ENCODE measurements around the gene COX6A2.

COX6A2 gene

DNA sequence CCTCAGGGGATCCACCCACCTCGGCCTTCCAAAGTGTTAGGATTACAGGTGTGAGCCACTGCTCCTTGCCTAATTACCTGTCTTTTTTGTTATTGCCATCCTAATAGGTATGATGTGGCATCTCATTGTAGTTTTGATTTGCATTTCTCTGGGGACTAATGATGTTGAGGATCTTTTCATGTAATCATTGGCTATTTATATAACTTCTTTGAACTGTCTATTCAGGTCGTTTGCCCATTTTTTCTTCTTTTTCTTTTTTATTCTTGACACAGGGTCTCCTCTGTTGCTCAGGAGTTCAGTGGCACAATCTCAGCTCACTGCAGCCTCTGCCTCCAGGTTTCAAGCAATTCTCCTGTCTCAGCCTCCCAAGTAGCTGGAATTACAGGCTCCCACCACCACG lies 42.5 kb upstream of the COX6A2 start:
- no peak for TF ChIP-seq JUND (IDR thresholded peaks at IDR 0.05; ENCODE audit: low read depth)
- no peak for DNase-seq (ENCODE audit: low read depth in 1 of 2, low spot score in 1 of 2)
- in situ Hi-C loops (cut with HindIII; ENCODE audit: low pct_unique_long_range_greater_than_20kb, low sequenced_read_pairs) = no loop called here

DNA sequence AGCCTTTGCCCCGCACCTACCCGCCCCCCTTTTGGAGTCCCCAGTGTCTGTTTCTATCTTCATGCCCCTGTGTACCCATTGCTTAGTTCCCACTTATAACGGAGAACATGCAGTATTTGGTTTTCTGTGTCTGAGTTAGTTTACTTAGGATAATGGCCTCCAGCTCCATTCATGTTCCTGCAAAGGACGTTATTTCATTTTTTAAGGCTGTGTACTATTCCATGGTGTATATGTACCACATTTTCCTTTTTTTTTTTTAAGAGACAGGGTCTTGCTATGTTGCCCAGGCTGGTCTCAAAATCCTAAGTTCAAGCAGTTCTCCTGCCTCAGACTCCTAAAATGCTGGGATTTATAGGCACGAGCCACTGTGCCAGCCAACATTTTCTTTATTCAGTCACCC lies 39.7 kb upstream of the COX6A2 start:
- TF ChIP-seq JUND (IDR thresholded peaks at IDR 0.05; ENCODE audit: low read depth) = no peak
- in situ Hi-C loops (cut with HindIII; ENCODE audit: low pct_unique_long_range_greater_than_20kb, low sequenced_read_pairs) = no loop called here
- DNase-seq (ENCODE audit: low read depth in 1 of 2, low spot score in 1 of 2) = no peak

DNA sequence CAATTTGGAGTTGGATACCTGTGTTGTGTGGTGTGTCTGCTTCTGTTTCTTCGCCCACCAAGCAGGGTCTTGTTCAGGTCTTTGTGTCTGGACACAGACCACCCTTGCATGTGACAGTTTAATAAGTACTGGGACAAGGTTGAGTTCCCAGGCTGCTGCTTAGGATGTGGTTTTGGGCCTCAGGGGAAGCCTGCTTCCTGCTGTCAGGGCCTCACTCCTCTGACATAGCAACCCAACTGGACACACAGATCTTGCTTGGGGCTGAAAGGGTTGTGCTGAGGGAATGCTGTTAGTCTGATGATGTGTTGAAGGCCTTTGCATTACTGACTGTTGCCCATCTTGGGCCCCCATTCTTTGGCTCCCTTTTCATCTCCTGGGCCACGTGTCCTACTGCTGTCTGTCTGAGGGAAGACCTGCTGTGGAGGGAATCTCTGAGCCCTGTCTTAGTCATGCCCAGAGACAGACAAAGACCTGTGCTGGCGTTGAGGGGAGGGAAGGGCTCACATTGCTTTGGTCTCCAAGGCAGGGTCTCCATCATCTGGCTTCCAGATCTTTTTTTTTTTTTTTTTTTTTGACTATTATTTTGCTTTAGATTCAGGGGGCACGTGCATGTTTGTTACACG lies 39.1 kb upstream of the COX6A2 start:
- no peak for TF ChIP-seq JUND (IDR thresholded peaks at IDR 0.05; ENCODE audit: low read depth)
- no peak for DNase-seq (ENCODE audit: low read depth in 1 of 2, low spot score in 1 of 2)
- in situ Hi-C loops (cut with HindIII; ENCODE audit: low pct_unique_long_range_greater_than_20kb, low sequenced_read_pairs) = no loop called here

DNA sequence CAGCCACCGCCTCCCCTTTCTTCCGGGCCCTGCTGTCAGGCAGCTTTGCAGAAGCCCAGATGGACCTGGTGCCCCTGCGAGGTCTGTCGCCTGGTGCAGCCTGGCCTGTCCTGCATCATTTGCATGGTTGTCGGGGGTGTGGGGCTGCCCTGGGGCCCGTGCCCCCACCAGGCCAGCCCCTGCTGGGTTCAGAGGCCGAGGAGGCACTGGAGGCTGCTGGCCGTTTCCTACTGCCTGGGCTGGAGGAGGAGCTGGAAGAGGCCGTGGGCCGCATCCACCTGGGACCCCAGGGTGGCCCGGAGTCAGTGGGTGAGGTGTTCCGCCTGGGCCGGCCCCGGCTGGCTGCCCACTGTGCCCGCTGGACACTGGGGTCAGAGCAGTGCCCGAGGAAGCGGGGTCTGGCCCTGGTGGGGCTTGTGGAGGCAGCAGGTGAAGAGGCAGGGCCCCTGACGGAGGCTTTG lies 38.3 kb upstream of the COX6A2 start:
- no peak for DNase-seq (ENCODE audit: low read depth in 1 of 2, low spot score in 1 of 2)
- no peak for TF ChIP-seq JUND (IDR thresholded peaks at IDR 0.05; ENCODE audit: low read depth)
- in situ Hi-C loops (cut with HindIII; ENCODE audit: low pct_unique_long_range_greater_than_20kb, low sequenced_read_pairs) = no loop called here

DNA sequence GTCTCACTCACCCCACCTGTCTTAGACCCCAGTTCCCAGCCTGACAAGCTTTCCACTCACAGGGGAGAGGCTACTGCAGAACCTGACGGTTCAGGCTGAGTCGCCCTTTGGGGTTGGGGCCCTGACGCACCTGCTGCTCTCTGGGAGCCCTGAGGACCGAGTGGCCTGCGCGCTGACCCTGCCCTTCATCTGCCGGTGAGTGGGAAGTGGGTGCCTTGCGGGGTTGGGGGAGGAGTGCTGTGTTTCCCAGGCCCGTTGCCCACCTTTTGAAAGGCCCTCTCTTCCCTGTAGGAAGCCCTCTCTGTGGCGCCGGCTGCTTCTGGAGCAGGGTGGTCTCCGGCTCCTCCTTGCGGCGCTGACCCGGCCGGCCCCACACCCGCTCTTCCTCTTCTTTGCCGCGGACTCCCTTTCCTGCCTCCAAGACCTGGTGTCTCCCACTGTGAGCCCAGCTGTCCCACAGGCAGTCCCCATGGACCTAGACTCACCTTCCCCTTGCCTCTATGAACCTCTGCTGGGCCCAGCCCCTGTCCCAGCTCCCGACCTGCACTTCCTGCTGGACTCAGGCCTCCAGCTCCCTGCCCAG lies 37.7 kb upstream of the COX6A2 start:
- TF ChIP-seq JUND (IDR thresholded peaks at IDR 0.05; ENCODE audit: low read depth) = no peak
- no peak for DNase-seq (ENCODE audit: low read depth in 1 of 2, low spot score in 1 of 2)
- in situ Hi-C loops (cut with HindIII; ENCODE audit: low pct_unique_long_range_greater_than_20kb, low sequenced_read_pairs) = no loop called here

DNA sequence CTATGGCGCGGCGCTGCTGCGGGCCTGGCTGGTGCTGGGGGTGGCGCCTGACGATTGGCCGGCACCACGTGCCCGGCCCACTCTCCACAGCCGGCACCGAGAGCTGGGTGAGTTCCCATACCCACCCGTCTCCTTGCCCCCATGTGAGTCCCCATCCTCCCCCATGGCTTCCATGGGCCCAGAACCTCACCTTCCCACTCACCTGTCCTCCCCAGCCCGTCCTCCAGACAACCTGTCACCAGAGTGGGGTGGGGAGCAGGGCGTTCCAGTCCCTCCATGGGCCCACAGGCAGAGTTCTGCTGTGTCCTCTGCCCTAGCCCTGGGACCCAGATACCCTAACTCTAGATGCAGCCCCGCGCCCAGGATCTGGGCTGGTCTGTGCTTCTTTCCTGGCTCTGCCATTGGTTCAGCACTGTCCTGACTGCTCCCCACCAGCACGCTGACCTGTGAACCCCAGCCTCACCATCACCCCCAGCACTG lies 36.7 kb upstream of the COX6A2 start:
- no peak for TF ChIP-seq JUND (IDR thresholded peaks at IDR 0.05; ENCODE audit: low read depth)
- in situ Hi-C loops (cut with HindIII; ENCODE audit: low pct_unique_long_range_greater_than_20kb, low sequenced_read_pairs) = no loop called here
- no peak for DNase-seq (ENCODE audit: low read depth in 1 of 2, low spot score in 1 of 2)

DNA sequence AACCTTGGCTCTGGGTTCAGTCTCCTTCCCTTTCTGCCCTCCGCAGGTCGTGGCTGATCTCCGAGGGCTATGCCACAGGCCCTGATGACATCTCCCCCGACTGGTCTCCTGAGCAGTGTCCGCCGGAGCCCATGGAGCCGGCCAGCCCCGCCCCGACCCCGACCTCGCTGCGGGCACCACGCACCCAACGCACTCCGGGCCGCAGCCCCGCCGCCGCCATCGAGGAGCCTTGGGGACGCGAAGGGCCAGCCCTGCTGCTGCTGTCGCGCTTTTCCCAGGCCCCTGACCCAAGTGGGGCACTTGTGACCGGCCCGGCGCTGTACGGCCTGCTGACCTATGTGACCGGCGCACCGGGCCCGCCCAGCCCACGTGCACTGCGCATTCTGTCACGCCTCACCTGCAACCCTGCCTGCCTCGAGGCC lies 36.2 kb upstream of the COX6A2 start:
- no peak for TF ChIP-seq JUND (IDR thresholded peaks at IDR 0.05; ENCODE audit: low read depth)
- DNase-seq (ENCODE audit: low read depth in 1 of 2, low spot score in 1 of 2) = no peak
- in situ Hi-C loops (cut with HindIII; ENCODE audit: low pct_unique_long_range_greater_than_20kb, low sequenced_read_pairs) = no loop called here

DNA sequence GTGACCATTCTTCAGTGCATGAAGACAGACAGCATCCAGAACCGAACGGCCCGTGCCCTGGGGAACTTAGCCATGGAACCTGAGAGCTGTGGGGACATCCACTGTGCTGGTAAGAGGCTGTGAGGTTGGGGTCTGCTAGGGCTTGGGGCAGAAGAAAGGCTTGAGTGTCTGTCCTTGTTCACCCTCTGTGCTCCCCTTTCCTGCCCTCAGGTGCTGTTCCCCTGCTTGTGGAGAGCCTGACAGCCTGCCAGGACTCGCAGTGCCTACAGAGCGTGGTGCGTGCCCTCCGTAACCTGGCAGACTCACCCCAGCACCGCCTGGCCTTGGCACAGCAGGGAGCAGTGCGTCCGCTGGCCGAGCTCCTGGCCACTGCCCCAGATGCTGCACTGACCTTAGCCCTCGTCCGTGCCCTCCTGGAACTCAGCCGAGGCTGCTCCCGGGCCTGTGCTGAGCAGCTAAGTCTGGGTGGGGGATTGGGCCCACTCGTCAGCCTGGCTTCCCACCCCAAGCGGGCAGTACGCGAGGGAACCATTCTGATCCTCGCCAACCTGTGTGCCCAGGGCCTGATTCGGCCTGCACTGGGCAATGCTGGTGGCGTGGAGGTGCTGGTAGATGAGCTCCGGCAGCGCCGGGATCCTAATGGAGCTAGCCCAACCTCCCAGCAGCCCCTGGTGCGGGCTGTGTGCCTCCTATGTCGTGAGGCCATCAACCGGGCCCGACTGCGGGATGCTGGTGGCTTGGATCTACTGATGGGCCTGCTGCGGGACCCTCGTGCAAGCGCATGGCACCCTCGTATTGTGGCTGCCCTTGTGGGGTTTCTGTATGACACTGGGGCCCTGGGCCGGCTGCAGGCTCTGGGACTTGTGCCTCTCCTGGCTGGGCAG lies 34.0 kb upstream of the COX6A2 start:
- TF ChIP-seq JUND (IDR thresholded peaks at IDR 0.05; ENCODE audit: low read depth) = no peak
- in situ Hi-C loops (cut with HindIII; ENCODE audit: low pct_unique_long_range_greater_than_20kb, low sequenced_read_pairs) = no loop called here
- no peak for DNase-seq (ENCODE audit: low read depth in 1 of 2, low spot score in 1 of 2)

DNA sequence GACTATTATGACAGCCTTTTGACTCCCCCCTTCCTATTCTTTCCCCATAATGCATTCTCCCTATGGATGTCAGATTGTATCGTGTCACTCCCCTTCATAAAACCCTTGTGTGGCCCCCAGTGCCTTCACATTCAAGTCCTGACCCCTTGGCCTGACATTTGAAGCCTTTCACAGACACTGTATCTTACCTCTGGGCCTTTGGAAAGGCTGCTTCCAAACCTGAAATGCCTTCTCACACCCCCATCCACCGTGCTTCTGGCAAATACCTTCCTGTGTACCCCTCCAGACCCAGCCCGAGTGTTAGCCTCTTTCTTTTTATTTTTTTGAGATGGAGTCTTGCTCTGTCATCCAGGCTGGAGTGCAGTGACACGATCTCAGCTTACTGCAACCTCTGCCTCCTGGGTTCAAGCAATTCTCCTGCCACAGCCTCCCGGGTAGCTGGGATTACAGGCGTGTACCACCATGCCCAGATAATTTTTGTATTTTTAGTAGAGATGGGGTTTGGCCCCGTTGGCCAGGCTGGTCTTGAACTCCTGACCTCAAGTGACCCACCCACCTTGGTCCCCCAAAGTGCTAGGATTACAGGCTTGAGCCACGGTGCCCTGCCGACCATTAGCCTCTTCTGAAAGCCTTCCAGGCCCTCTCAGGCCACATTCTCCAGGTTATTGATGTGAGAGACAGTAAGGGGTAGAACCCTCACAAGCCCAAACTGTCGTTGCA lies 33.2 kb upstream of the COX6A2 start:
- in situ Hi-C loops (cut with HindIII; ENCODE audit: low pct_unique_long_range_greater_than_20kb, low sequenced_read_pairs) = no loop called here
- DNase-seq (ENCODE audit: low read depth in 1 of 2, low spot score in 1 of 2) = no peak
- TF ChIP-seq JUND (IDR thresholded peaks at IDR 0.05; ENCODE audit: low read depth) = no peak

DNA sequence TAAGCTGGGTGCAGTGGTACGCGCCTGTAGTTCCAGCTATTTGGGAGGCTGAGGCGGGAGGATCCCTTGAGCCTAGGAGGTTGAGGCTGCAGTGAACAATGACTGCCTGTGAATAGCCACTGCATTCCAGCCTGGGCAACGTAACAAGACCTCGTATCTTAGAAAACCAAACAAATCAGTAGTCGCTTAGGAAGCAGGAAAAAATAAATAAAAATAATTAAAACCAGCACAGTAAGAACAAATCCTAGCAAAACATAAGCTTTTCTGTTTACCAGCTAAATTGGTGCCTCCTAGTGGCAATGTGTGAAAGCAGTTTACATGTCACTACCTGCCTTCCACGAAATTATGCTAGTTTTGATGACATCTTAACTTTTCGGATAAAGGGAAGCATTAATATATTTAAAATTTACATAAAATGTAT lies 32.4 kb upstream of the COX6A2 start:
- in situ Hi-C loops (cut with HindIII; ENCODE audit: low pct_unique_long_range_greater_than_20kb, low sequenced_read_pairs) = no loop called here
- peak in 1 of 2 experiments; percentile 39 for DNase-seq (ENCODE audit: low read depth in 1 of 2, low spot score in 1 of 2)
- TF ChIP-seq JUND (IDR thresholded peaks at IDR 0.05; ENCODE audit: low read depth) = no peak

DNA sequence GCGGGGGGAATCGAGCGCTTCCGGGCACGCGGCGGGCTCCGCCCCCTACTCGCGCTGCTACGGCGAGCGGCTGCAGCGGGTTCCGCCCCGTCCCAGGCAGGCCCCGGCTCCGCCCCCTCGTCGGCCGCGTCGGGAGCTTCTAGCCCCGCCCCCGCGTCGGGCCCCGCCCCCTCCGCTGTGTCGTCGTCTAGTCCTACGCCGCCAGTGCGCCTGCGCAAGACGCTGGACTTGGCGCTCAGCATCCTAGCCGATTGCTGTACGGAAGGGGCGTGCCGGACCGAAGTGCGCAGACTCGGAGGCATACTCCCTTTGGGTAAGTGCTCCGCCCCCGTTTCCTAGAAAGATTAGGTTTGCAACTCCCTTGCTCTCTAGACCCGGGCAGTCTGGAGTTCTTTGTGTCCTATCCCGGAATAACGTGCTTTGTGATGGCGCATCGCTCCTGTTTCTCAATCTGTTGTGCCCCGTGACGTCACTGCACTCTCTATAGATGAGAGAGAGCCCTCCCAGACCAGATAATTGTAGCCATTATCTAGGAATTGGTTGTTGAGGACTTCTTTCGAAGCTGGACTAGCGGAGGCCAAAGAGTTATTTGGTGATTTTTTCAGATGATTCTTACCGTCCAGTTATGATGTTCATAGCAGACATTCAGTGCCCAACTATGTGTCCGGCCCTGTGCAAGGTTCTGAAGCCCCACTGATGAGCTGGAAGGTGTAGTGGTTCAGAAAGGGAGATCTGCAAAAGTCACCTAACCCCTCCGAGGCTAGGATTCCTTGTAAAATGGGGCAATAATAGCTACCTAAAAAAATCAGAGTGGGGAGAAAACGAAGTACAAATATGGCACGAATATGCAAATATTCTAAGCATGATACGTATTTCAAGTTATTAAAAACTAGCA lies 31.8 kb upstream of the COX6A2 start:
- TF ChIP-seq JUND (IDR thresholded peaks at IDR 0.05; ENCODE audit: low read depth) = no peak
- in situ Hi-C loops (cut with HindIII; ENCODE audit: low pct_unique_long_range_greater_than_20kb, low sequenced_read_pairs) = no loop called here
- DNase-seq (ENCODE audit: low read depth in 1 of 2, low spot score in 1 of 2) = peak; percentile 96 to 99

All from T47D (cell line).